HG02852 (cell line): ENCODE results near the gene CRK.

Experiments used
- ATAC-seq: cut with Tn5 transposase; IDR thresholded peaks from one replicate; pipeline ENCODE4 v1.9.1; 2021; ENCODE audit warnings: mild to moderate bottlenecking, moderate library complexity; ENCODE audit not compliant: unreplicated experiment

The CRK gene

DNA sequence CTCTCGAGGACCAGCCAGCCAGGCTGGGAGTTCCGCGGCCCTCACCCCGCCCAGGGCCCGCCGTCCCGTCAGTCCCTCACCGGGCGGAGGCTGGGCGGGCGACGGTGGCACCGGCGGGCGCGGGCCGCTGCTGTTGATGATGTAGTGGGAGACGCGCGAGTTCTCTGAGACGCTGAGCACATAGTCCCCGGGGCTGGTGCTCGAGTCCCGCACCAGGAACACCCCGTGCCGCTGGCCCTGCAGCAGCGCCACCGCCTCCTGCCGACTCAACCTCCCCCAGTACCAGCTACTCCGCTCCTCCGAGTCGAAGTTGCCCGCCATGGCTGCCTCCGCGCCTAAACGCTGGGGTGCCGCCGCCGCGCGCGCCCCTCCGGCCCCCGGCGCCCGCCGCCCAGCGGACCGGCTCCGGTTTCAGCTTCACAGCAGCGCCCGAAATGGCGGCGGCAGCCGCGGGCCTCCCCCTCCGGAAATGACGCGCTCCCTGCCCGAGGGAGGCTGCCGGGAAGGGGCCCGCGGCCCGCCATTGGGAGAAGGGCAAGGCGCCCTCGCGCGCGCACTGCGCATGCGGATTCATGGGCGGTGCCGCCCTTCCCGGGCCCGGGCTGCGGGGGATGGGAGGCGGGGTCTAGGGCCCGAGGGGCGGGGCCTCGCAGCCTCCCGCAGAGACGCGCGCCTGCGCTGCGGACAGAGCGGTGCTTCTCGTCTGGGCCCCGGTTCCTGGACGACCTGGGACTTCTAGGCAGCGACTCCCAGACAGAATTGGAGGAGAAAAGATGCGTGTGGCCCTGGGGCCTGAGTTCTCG lies at the start of gene CRK:
CRK (minus strand) TSS at position 436 of the 803 bp plus-strand sequence; CDS start at position 321, 115 bp downstream.
- ATAC-seq: peak; percentile 73

DNA sequence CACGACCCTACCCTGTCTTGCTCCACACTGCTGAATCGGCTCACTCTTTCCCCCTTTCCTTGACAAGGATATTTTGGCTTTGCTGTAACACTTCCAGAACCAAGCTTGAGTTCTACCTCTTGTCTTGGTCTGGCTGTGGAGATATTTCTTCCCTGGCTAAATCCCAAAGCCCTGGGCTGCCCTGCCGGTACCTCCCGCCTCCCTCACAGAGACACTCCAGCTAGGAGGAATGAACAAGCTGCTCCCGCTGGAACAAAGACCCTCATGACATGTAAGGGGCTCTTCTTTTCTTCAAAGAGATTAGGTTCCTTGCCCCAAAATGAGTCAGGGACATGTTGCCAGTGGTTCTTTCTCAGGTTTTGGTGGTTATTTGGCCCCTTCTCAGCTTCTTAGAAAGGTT lies 49.6 kb upstream of the CRK start:
- ATAC-seq: no peak

DNA sequence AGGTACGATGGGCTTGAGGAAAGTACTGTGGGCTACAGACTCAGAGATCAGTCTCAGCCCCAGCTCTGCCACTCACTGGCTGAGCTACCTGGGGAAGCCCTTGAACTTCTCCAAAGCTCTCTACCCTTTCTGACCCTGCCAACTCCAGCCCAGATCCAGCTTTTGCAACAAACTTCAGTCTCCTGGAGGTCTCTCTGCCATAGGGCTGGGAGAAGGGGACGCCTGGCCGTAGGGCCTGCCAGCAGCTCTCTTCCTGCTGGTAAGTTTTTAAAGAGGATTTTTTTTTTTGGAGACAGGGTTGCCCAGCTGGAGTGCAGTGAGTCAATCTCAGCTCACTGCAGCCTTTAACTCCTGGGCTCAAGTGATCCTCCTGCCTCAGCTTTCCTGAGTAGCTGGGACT lies 48.8 kb upstream of the CRK start:
- ATAC-seq: no peak

DNA sequence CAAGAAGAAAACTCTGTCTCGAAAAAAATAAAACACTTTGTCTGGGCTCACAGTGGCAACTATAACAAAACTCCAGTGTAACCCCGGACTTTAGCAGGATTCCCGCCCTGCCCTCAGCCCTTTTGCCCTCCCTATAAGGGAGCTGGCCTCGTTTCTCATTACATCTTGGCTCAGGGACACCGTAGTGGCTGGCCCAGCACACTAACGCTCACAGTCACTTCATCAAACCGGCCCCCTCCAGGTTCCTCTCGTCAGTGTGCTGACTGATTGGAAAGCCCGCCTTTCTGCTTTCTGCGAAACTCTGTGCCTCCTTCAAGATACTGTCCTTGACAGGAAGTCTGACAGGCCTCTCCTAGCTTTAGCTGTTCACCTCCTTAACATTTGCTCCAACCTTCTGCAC lies 47.7 kb upstream of the CRK start:
- no peak for ATAC-seq

DNA sequence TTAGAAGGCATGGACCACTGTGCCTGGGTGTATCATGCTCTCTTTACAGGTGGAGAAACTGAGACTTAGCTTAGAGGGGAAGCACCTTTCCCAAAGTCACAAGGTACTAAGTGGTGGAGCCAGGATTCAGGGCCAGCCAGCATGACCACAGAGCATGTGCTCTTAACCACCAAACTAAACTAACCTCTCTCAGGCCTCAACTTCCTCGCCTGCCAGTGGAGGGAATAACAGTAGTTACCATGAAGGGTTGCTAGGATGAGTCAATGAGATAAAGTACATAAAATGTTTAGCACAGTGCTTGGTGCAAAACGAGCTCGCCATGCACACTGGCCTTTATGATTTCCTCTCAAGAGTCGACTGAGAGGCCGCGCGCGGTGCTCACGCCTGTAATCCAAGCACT lies 42.8 kb upstream of the CRK start:
- ATAC-seq: no peak

DNA sequence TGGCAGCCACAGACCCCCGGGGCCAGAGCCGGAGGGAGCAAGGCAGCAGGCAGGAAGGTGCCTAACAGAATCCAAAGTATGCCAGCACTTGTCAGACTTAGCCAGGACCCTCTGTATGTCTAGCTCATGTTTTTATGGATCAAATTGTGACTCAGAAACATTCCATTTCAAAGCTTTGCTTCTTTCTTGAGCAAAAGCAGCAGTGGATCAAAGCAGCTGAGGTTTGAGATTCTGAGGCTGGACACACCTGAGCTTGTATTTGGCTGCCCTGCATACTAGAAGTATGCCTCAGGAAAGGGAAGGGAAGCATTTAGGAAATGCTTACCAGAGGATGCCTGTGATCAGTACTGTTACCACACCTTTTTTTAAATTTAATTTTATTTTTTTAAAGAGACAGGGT lies 42.2 kb upstream of the CRK start:
- no peak for ATAC-seq

DNA sequence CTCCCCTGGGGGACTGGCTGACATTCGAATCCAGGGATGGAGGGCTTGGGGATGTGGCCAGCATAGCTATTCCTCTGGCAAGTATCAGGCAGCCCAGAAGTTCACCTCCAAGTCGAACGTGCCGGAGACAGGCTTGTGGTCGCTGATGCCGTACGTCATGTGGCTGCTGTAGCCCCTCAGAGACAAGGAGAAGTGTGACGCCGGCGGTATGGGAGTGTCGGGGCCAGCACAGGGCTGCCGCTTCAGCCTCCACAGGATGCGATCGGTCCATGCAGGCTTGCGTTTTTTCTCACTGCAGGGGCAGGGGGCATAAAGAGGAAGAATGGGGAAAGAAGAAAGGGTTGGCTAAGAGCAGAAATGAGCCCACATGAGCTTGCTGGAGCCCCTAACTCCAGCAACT lies 41.8 kb upstream of the CRK start:
- ATAC-seq: no peak

DNA sequence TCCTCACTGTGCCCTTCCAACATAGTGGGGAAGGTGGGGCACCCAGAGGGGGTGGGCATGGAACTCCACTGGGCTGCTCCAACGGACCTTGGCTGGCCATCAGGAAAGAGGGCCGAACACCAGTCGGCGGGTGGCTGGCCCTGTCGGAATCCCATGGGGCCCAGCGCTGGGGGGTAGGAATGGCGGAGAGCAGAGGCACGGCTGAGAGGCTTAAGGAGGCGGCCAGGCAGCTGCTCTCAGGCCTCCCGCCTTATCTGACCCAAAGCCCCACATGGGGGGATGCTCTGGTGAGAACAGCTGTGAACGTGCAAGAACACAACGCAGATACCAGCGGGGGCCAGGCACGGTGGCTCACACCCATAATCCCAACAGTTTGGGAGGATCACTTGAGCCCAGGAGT lies 40.8 kb upstream of the CRK start:
- ATAC-seq: no peak

DNA sequence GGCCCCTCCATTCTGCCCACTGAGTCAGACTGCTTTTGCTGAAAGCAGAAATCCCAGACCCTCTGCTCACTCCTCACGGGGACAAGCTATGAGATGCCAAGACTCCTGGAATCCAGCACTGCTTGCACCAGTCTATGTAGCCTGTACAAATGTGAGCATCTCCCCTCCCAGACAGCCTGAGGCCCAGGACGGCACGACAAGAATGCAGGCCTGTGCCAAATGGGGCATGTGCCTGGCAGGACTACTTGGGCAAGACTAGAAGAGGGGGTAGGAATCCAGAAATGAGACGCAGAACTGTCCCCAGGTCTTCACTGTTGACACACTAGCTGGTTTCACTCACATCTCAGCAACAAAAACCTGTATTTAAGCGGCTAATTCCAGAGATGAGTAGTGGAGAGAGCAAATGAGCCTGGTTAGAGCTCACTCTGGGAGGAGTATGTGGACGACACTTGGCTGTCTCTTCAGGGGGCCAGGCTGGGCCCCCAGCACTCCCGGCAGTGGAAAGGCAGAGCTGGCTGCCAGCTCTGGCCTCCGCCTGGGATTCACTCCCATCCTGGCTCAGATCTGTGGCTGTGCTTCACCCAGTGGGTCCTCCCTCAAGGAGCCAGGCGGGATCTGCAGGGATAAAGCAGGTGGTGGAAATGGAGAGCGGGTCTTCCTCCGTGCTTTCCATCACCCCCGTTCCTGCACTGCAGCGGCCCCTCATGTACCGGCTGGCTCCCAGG lies 39.4 kb upstream of the CRK start:
- no peak for ATAC-seq

DNA sequence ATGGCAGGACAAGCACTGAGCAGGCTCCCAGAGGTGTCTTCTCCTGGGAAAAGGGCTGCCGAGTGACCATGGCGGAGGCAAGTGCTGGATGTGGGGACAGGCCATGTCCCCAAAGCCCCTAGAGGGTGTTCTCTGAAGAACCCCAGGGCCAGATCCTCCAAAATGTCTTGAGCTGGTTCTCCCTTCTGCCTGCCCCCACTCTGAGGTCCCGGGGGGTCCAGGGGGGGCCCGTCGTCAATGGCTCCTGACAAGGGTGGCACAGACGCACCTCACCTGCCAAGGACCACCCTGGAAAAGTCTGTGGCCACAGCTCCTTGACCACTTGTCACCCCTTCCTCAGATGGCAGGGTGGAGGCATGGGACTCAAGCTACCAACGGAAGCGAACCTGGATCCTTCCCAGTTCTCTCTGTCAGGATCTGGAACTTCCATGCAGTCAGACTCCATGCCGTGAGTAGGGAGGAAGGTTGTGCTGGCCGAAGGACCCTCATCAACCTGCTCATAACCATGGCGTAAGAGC lies 38.8 kb upstream of the CRK start:
- ATAC-seq: no peak

DNA sequence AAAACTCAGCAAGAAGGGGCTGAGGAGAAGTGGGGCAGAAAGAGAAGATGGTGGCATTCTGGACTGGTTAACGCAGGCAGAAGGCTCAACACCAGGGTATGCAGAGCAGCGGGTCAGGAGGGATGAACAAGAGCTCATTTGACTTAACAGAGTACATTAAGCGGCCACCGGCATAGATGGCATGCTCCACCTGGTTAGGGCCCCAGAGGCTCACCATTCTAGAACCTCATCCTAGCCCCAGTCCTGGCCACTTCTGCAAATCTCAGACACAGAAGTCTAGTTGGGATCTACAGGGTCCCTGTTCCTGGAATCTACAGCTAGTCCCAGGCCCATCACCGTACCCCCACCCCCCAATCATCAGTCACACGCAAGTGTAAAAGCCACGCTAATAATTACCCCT lies 38.2 kb upstream of the CRK start:
- no peak for ATAC-seq

DNA sequence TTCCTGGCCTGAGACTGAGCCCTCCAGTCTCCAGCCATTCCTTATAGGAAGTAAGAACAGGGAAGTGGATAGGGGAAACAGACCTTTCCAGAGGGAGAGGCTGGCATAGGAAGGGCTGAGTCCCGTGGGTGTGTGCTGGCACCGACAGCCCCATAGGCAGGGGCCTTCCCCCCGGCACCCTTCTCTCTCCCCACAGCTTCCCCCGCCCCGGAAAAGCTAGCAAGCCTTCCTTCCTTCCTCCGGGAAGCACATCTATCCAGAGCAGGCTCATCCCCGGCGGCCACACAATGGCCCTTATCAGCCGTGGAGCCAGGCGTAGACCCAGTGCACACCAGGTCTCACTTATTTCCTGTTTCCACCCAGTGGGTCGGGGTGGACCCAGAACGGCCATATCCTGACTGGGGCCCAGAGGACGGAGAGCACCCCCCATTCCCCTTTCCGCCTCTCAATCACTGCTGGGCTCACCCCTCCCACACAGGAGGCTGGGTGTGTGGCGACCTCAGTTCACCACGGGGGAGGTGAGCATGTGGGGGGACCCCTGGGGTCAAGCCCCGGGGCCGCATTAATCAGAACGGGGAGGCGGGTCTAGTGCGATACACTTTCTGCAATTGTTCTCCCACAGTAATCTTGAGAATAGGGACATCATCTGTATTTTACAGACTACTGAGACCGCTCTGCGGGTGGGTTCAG lies 37.4 kb upstream of the CRK start:
- no peak for ATAC-seq

DNA sequence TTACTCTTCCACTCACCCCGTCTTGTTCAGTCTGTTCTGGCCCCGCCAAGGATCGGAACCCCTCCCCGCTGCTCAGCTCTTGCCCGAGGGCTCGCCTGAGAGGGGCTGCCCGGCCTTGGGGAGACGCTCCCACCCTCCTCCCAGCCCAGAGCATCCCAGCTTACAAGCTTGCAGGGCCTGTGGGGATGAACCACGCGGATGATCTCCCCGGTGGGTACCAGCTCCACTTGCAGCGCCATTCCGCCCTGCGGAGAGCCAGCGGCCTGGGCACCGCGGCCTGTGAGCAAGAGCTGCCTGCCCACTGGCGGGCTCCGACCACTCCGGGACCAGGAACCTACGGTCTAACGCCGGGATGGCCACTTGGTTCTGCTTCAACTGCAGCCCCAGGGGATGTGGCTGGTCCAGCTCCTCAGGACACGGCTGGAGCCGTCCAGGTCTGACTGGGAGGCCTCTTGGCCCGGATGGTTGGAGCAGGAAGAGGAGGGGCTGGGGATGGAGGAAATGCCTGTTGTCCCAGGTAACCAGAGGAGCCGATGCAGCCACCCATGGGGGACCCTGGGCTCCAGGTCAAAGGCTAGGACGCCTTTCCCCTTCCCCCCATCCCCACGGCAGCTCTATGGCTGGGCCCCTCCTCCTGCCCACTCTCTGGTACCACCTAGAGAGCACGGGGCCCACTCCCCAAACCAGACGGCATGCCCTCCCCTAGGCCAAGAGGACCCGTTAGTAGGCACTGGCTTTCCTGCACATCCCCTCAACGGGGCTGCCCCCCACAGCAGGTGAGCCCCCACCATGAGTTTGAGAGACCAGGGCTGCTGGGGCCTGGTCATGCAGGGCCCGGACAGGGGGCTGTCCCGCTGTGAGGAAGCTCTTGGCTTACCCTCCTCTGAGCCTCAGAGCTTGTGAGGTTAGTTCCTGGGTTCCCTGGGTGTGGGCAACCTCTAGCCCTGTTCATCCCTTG lies 36.5 kb upstream of the CRK start, which contains the start of gene MYO1C:
MYO1C (minus strand) TSS at position 438 of the 958 bp plus-strand sequence; CDS start at position 239, 199 bp downstream.
- ATAC-seq: no peak

DNA sequence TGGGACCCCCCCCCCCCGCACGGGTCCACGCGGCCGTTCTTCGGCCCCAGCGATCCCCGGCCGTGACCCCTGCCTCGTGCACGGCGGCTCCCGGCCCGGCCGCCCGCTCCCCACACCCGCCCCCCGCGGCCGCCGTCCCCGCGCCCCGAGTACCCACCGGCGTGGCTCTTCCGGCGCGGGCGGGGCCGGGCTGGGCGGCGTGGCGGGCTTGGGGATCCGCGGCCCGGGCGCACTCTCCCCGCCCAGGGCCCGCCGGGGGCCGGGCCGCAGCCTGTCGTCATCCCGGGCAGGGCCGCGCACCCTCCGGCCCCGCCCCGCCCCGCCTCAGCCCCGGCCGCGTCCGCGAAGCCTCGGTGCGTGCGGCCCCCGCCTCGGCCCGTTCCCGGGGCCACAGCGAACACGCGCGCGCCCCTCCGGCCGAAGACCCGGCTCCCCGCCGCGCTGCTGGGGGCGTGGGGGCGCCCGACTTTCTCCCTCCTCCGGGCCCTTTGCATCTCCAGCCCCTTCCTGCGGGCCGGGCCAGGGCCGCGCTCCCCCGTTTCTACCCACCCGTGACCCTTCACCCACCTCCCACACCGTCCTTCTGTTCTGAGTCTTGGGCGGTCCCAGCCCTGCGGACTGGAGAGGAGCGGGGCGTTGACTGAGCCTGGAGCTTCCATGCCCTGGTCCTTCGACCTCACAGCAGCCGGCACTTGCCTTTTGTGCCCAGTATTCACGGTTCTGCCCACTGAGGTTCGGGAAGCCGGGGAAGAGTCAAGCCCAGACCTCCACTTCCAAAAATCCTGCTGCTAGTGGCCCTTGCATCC lies 35.6 kb upstream of the CRK start:
- peak; percentile 43 for ATAC-seq

DNA sequence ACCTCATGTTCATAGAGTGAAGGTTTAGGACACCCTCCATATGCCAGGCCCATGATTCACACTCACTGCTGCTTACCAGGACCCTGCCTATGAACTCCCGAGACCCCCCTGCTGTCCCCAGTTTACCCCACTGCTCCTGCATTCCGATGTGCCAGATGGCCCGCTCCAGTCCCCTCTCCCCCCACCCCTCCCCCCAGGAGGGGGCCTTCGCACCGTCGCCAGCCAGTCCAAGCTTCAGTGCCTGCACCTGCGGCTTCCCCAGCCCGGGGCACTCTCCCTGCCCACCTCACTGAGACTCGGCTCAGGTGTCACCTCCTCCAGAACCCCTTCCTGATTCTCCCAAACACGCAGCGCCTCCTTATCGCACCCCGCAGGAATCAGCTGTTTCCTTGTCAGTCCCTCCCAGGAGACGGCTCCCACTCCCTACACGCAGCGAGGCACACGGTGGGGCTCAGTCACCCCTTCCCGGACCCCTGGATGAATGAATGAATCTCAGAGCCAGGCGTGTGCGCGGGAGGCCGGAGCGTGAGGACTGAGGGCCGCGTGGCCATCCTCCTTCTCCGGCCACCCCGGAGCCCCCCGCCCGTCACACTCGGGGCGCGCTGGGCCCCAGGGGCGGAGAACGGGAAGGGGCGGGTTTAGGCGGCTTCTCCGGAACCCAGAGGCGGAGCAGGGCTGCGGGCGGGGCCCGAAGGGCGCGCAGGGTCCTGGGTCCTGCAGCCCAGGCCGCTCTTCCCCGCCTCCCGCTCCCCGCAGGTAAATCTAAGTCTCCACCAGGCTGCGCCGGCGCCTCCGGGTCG lies 34.8 kb upstream of the CRK start:
- peak; percentile 55 for ATAC-seq

DNA sequence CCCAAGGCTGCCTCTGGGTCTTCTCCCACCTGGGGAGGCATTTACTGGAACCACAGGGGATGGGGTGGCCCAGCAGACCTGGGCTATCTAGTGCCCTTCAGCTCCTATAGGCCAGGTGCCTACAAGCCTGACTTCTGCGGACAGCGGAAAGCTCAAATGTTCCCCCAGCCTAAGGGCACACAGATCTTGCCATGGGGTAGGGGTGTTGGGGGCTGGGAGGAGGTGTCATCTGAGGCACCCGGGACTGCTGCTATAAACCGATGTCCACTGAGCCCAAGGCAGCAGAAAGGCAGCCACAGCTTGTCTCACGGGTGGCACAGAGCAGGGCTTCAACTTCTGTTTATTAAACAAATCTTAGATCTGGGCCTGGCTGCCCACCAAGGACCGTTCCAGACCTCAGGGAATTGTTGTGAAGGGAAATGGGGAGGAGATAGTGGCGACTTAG lies 32.8 kb upstream of the CRK start:
- ATAC-seq: no peak

DNA sequence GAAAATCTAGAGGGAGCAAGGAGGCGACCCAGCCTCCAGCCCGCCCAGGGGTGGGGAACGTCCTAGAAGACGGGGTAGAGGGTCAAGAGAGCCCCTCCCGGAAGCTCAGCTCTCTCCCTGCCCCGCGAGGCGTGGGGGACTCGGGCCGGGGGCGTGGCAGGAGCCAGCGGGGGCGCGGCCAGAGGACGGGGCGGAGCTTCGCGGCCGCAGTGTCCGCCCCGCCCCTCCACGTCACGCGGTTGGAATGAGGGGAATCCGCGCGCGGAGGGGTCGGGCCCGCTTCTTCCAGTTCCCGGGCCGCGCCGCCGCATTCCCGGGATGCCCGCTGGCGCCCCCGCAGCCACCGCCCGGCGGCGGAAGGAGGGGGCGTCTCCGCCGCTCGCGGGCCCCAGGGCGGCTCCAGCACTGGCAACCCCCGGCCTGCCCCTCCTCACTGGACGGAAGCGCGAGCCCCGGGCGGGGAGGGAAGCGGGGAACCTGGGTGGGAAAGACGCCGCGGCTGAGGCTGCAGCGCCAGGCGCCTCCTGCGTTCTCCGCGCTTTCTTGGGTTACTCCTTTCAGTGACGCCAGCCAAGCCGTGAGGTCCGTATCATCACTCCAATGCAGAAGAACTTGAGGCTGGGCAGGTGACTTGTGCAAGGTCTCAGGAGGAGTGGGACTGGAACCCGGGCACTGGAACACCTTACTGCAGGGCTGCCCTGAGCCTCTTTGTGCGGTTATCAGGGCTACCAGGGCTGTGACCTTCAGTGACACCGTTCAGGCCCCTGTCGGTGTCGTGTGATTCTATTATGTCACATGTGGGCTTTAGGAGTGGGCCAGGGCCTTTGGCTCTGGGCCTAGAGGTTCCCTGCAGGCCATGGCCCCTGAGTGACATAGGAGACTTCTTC lies 32.1 kb upstream of the CRK start:
- ATAC-seq: peak; percentile 27
